NCI-H2227 treated with DMSO at 0.1 percent for 48 hours (cell line): ENCODE results near the gene MAP3K13.
A peak's percentile ranks its signal among the peaks of the same experiment; 100 is the strongest.
"Not testable (repeated sequence)": the region's sequence is repeated elsewhere in the genome, so short reads cannot be mapped to it uniquely, and the experiment has no call there.

Source experiments
- DNase-seq: peaks from one replicate; lab custom pipeline; 2025; lab: John Stamatoyannopoulos, UW

Gene MAP3K13

GRCh38 chr3:185342459-185343174 lies 20.3 kb upstream of the MAP3K13 start:
- DNase-seq, result no peak

GRCh38 chr3:185347399-185347798 lies 15.5 kb upstream of the MAP3K13 start:
- DNase-seq, result no peak

- DNase-seq, result no peak
These were observed 12.1 kb upstream of the MAP3K13 start for GRCh38 chr3:185350841-185351240.

- DNase-seq, result no peak
These were observed 11.5 kb upstream of the MAP3K13 start for GRCh38 chr3:185351396-185351795.

- no peak for DNase-seq
These were observed 9.7 kb upstream of the MAP3K13 start for GRCh38 chr3:185353225-185353624.

GRCh38 chr3:185353823-185354614 lies 8.9 kb upstream of the MAP3K13 start:
- peak; percentile 61 for DNase-seq

- DNase-seq, result no peak
These were observed 6.4 kb upstream of the MAP3K13 start for GRCh38 chr3:185356499-185356898.

GRCh38 chr3:185361920-185362319 lies 1.0 kb upstream of the MAP3K13 start:
- DNase-seq, result no peak

GRCh38 chr3:185363662-185364203 lies 797 bp downstream of the MAP3K13 start:
- DNase-seq, result peak; percentile 23

GRCh38 chr3:185365291-185366073 lies 2.5 kb downstream of the MAP3K13 start:
- DNase-seq, result no peak

GRCh38 chr3:185366074-185366335 lies 3.1 kb downstream of the MAP3K13 start:
- no peak for DNase-seq

GRCh38 chr3:185366913-185367312 lies 4.0 kb downstream of the MAP3K13 start:
- no peak for DNase-seq

GRCh38 chr3:185370349-185370748 lies 7.4 kb downstream of the MAP3K13 start:
- not testable (repeated sequence) for DNase-seq

- DNase-seq, result no peak
These were observed 8.6 kb downstream of the MAP3K13 start for GRCh38 chr3:185371306-185372074.

- no peak for DNase-seq
These were observed 18.6 kb downstream of the MAP3K13 start for GRCh38 chr3:185381320-185382058.

GRCh38 chr3:185382154-185382553 lies 19.2 kb downstream of the MAP3K13 start:
- no peak for DNase-seq

- not testable (repeated sequence) for DNase-seq
These were observed 23.6 kb downstream of the MAP3K13 start for GRCh38 chr3:185386515-185386914.

GRCh38 chr3:185387646-185388045 lies 24.7 kb downstream of the MAP3K13 start:
- DNase-seq, result no peak

GRCh38 chr3:185393055-185393454 lies 30.1 kb downstream of the MAP3K13 start:
- DNase-seq, result no peak

- DNase-seq, result no peak
These were observed 34.7 kb downstream of the MAP3K13 start for GRCh38 chr3:185397676-185398075.
